ENCODE measurements around the gene CMKLR1. TPM values are rescaled to one million over a fixed set of nuclear protein-coding genes. Genes with fewer than 3 reads are reported as not detected.

CMKLR1 gene
- total RNA-seq, 2 donors from 2014 or later = not detected

DNA sequence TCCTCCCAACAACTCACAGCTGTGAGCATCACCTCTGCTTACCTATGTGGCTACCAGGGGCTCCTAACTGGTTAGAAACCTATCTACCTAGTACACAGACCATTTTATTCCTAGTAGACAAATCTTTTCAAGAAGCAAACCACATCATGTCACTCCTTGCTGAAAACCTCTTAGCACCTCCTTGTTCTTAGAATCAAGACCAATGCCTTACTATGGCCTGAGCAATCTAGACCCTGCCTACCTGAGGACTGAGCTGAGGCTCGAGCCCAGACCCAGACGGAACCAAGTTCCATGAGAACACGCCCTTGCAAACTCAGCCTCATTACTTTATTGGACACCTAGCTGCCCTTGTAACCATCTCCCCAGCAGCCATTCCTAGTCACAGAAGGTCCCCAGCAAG, 32.6 kb downstream of the CMKLR1 start:
- DNase-seq = no peak
- 87 to 89% methylated on average over 3 of the region's 3 CpGs for WGBS, 2 experiments (ENCODE audit: insufficient coverage in 1 of 2, insufficient read length in 1 of 2)
- TF ChIP-seq, protein P1, sequence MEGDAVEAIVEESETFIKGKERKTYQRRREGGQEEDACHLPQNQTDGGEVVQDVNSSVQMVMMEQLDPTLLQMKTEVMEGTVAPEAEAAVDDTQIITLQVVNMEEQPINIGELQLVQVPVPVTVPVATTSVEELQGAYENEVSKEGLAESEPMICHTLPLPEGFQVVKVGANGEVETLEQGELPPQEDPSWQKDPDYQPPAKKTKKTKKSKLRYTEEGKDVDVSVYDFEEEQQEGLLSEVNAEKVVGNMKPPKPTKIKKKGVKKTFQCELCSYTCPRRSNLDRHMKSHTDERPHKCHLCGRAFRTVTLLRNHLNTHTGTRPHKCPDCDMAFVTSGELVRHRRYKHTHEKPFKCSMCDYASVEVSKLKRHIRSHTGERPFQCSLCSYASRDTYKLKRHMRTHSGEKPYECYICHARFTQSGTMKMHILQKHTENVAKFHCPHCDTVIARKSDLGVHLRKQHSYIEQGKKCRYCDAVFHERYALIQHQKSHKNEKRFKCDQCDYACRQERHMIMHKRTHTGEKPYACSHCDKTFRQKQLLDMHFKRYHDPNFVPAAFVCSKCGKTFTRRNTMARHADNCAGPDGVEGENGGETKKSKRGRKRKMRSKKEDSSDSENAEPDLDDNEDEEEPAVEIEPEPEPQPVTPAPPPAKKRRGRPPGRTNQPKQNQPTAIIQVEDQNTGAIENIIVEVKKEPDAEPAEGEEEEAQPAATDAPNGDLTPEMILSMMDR (conservative IDR thresholded peaks at IDR 0.05) = no peak
- no peaks in the 10 kb centered on the region for H3K36me3 ChIP-seq (ENCODE audit: control insufficient read depth, insufficient read depth, low read length)
- no peak overlapping the region for H3K4me3 ChIP-seq (ENCODE audit: low read length)
- no peaks in the 10 kb centered on the region for H3K27me3 ChIP-seq (ENCODE audit: control insufficient read depth, insufficient read depth, low read length, poor library complexity, severe bottlenecking)
- Mint-ChIP-seq H3K4me3 (no peak overlapping the region), H3K4me1 (peaks cover 41% of the 10 kb centered on the region), H3K9me3 (no peaks in the 10 kb centered on the region), H3K27ac (no peak overlapping the region), H3K36me3 (ENCODE audit: low read depth) (no peaks in the 10 kb centered on the region), H3K27me3 (ENCODE audit: insufficient read depth) (no peaks in the 10 kb centered on the region)
- H3K9me3 ChIP-seq (ENCODE audit: control insufficient read depth, low read length) = no peaks in the 10 kb centered on the region
- peaks cover 9% of the 10 kb centered on the region for H3K4me1 ChIP-seq (ENCODE audit: control insufficient read depth, insufficient read depth, low read length)
- H3K27ac ChIP-seq (ENCODE audit: low read depth, low read length) = no peak overlapping the region
- no peak overlapping the region for H3K9ac ChIP-seq (ENCODE audit: extremely low read depth, low read length, poor library complexity, severe bottlenecking)

DNA sequence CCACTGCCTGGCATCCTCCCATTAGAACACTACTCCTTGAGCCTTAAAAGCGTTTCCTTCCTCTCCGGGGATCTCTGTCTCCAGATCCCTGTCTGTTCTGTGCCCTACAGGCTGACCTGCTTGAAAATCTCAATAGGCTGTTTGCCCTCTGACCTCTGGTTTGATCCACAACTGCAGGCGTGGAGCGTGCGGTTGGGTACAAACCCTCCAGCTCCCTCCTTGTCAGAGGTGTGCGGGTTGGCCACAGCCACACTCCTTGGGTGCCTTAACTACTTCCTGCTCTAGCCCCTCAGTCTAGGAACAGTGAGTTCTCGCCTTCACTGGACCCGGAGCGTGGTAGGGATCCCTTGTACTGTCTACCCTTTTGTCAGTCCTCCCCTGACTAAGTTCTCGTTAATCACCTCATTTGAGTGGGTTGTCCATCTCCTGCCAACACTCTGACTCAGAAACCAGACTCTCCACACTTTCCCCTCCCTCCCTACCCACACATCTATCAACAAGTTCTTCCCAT, 33.1 kb downstream of the CMKLR1 start:
- TF ChIP-seq, protein P1 (conservative IDR thresholded peaks at IDR 0.05) = no peak
- no peaks in the 10 kb centered on the region for H3K9me3 ChIP-seq (ENCODE audit: control insufficient read depth, low read length)
- H3K27ac Mint-ChIP-seq = no peak overlapping the region
- peaks cover 41% of the 10 kb centered on the region for H3K4me1 Mint-ChIP-seq
- H3K27ac ChIP-seq (ENCODE audit: low read depth, low read length) = no peak overlapping the region
- no peaks in the 10 kb centered on the region for H3K36me3 ChIP-seq (ENCODE audit: control insufficient read depth, insufficient read depth, low read length)
- no peaks in the 10 kb centered on the region for H3K9me3 Mint-ChIP-seq
- DNase-seq = no peak
- no peaks in the 10 kb centered on the region for H3K27me3 Mint-ChIP-seq (ENCODE audit: insufficient read depth)
- no peaks in the 10 kb centered on the region for H3K27me3 ChIP-seq (ENCODE audit: control insufficient read depth, insufficient read depth, low read length, poor library complexity, severe bottlenecking)
- H3K4me1 ChIP-seq (ENCODE audit: control insufficient read depth, insufficient read depth, low read length) = peaks cover 9% of the 10 kb centered on the region
- H3K9ac ChIP-seq (ENCODE audit: extremely low read depth, low read length, poor library complexity, severe bottlenecking) = no peak overlapping the region
- 86 to 89% methylated on average over 10 of the region's 10 CpGs for WGBS, 2 experiments (ENCODE audit: insufficient coverage in 1 of 2, insufficient read length in 1 of 2)
- H3K4me3 Mint-ChIP-seq = no peak overlapping the region
- no peak overlapping the region for H3K4me3 ChIP-seq (ENCODE audit: low read length)
- no peaks in the 10 kb centered on the region for H3K36me3 Mint-ChIP-seq (ENCODE audit: low read depth)

DNA sequence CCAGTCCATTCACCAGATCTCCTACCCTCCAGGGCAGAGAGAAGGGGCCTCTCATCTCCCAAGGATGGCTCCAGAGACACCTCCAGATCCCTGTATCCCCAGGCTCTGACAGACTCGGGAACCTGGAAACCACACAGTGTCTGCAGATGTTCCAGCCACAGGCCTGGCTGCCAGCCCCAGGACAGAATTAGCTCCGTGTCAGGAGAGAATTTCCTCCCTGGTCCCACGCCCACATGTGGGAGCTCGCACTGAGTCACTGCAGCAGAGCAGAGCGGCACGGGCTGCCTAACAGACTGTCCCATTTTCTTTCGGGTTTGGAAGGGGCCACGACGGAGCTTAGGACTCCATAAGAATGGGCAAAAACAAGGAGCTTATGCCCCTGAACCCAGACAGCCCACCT, 33.6 kb downstream of the CMKLR1 start:
- H3K36me3 Mint-ChIP-seq (ENCODE audit: low read depth) = no peaks in the 10 kb centered on the region
- no peaks in the 10 kb centered on the region for H3K27me3 Mint-ChIP-seq (ENCODE audit: insufficient read depth)
- H3K9ac ChIP-seq (ENCODE audit: extremely low read depth, low read length, poor library complexity, severe bottlenecking) = no peak overlapping the region
- H3K27ac Mint-ChIP-seq = no peak overlapping the region
- DNase-seq = no peak
- peaks cover 41% of the 10 kb centered on the region for H3K4me1 Mint-ChIP-seq
- TF ChIP-seq, protein P1 (conservative IDR thresholded peaks at IDR 0.05) = no peak
- no peaks in the 10 kb centered on the region for H3K9me3 ChIP-seq (ENCODE audit: control insufficient read depth, low read length)
- H3K27ac ChIP-seq (ENCODE audit: low read depth, low read length) = no peak overlapping the region
- no peak overlapping the region for H3K4me3 Mint-ChIP-seq
- 81 to 88% methylated on average over 8 to 9 of the region's 9 CpGs for WGBS, 2 experiments (ENCODE audit: insufficient coverage in 1 of 2, insufficient read length in 1 of 2)
- peaks cover 9% of the 10 kb centered on the region for H3K4me1 ChIP-seq (ENCODE audit: control insufficient read depth, insufficient read depth, low read length)
- no peaks in the 10 kb centered on the region for H3K27me3 ChIP-seq (ENCODE audit: control insufficient read depth, insufficient read depth, low read length, poor library complexity, severe bottlenecking)
- H3K9me3 Mint-ChIP-seq = no peaks in the 10 kb centered on the region
- H3K36me3 ChIP-seq (ENCODE audit: control insufficient read depth, insufficient read depth, low read length) = no peaks in the 10 kb centered on the region
- no peak overlapping the region for H3K4me3 ChIP-seq (ENCODE audit: low read length)
